22Rv1 (cell line): ENCODE measurements around the gene CFAP46.

Experiments used
- CTCF ChIP-seq: fragments of 450-650 bp; IDR thresholded peaks from 2 replicates; pipeline ENCODE4 v1.5.1; 2017; ENCODE audit warnings: mild to moderate bottlenecking
- ZFX ChIP-seq: fragments of 450-650 bp; IDR thresholded peaks from 2 replicates; pipeline ENCODE4 v1.6.1; 2017; ENCODE audit warnings: antibody characterized with exemption, borderline replicate concordance

GRCh38 chr10:132829403-132829802 is 113.0 kb downstream of the CFAP46 start:
- no peak for TF ChIP-seq CTCF
- TF ChIP-seq ZFX: no peak
